Smooth muscle cell (in vitro differentiated cells): ENCODE results near the gene MAP7. TPM values are rescaled to one million over a fixed set of nuclear protein-coding genes. Genes with fewer than 3 reads are reported as not detected.

Experiments used
- DNase-seq: peaks from one replicate; lab custom pipeline; 2025; ENCODE audit not compliant: unreplicated experiment; lab: John Stamatoyannopoulos, UW
- H2AFZ ChIP-seq: fragments of 200-600 bp; sonication (generic); 2 replicates; pipeline ENCODE4 v1.6.0; 2016; ENCODE audit warnings: antibody characterized with exemption, low read depth, mild to moderate bottlenecking
- H3F3A ChIP-seq: fragments of 200-600 bp; sonication (generic); 2 replicates; pipeline ENCODE4 v1.6.0; 2017; ENCODE audit warnings: antibody characterized with exemption, low read depth
- H3K27ac ChIP-seq: fragments of 200-600 bp; sonication (generic); 2 replicates; pipeline ENCODE4 v1.5.1; 2016; ENCODE audit warnings: low read depth, mild to moderate bottlenecking
- H3K27me3 ChIP-seq: fragments of 200-600 bp; sonication (generic); 2 replicates; pipeline ENCODE4 v1.6.1; 2016; ENCODE audit warnings: low read depth, mild to moderate bottlenecking
- H3K36me3 ChIP-seq: fragments of 200-600 bp; sonication (generic); 2 replicates; pipeline ENCODE4 v1.5.1; 2016; ENCODE audit warnings: low read depth
- H3K4me1 ChIP-seq: fragments of 200-600 bp; sonication (generic); 2 replicates; pipeline ENCODE4 v1.5.1; 2016; ENCODE audit warnings: low read depth
- H3K4me2 ChIP-seq: fragments of 200-600 bp; sonication (generic); 2 replicates; pipeline ENCODE4 v1.6.0; 2016; ENCODE audit warnings: mild to moderate bottlenecking
- H3K4me3 ChIP-seq: fragments of 200-600 bp; sonication (generic); 2 replicates; pipeline ENCODE4 v1.5.1; 2016; ENCODE audit warnings: mild to moderate bottlenecking
- H3K79me2 ChIP-seq: fragments of 200-600 bp; sonication (generic); 2 replicates; pipeline ENCODE4 v1.6.0; 2016; ENCODE audit warnings: low read depth, mild to moderate bottlenecking
- H3K9ac ChIP-seq: fragments of 200-600 bp; sonication (generic); 2 replicates; pipeline ENCODE4 v1.6.0; 2016; ENCODE audit warnings: low read depth
- H3K9me3 ChIP-seq: fragments of 200-600 bp; sonication (generic); replicated peaks from 2 replicates; pipeline ENCODE4 v1.5.1; 2016; ENCODE audit warnings: low read depth
- H4K20me1 ChIP-seq: fragments of 200-600 bp; sonication (generic); 2 replicates; pipeline ENCODE4 v1.6.0; 2016; ENCODE audit warnings: low read depth
- CTCF ChIP-seq: fragments of 200-600 bp; sonication (generic); IDR thresholded peaks from 2 replicates; pipeline ENCODE4 v1.5.1; 2017; ENCODE audit warnings: borderline replicate concordance, mild to moderate bottlenecking, antibody characterized with exemption; ENCODE audit not compliant: insufficient read depth, poor library complexity, severe bottlenecking
- WGBS: methylation state at CpG from one replicate; pipeline ENCODE4 v1.1.7; 2016; ENCODE audit warnings: low lambda C conversion rate; 5-methylcytosine and 5-hydroxymethylcytosine counted together
- polyA plus RNA-seq: library from polyadenylated mRNA; unstranded; fragments of >200 nt; fragmentation: Nextera tagmentation; extraction: Ambion mirVana; gene quantifications from 2 replicates; pipeline ENCODE4 v1.2.1, GENCODE V29; 2016
- total RNA-seq: library from RNA; depleted of rRNA; stranded (reverse); fragments of >200 nt; gene quantifications from 2 replicates; pipeline ENCODE4 v1.2.3, GENCODE V29; 2014

MAP7 gene
- total and polyA plus RNA-seq, 2 experiments from 2014 or later, result 1.6 to 8.2 TPM

GRCh38 chr6:136550045-136550329 is 235 bp downstream of the MAP7 start:
- no peak for DNase-seq
- peak overlapping the region; percentile 14 for H3K27ac ChIP-seq

GRCh38 chr6:136549300-136550044 is 750 bp downstream of the MAP7 start:
- DNase-seq, result no peak
- H3K9ac ChIP-seq, result peak overlapping the region; percentile 75
- no peaks in the 10 kb centered on the region for H3K79me2 ChIP-seq
- H3K27ac ChIP-seq, result peak overlapping the region; percentile 14
- peaks cover 12% of the 10 kb centered on the region for H3K4me1 ChIP-seq
- H3K4me2 ChIP-seq, result peak overlapping the region; percentile 96
- no peaks in the 10 kb centered on the region for H3K9me3 ChIP-seq
- no peak for TF ChIP-seq CTCF
- peak overlapping the region; percentile 74 for H3K4me3 ChIP-seq
- no peaks in the 10 kb centered on the region for H4K20me1 ChIP-seq
- peak overlapping the region; percentile 73 for H2AFZ ChIP-seq
- H3K36me3 ChIP-seq, result no peaks in the 10 kb centered on the region
- 2% methylated on average over 35 of the region's 42 CpGs for WGBS
- no peaks in the 10 kb centered on the region for H3F3A ChIP-seq
- peaks cover 51% of the 10 kb centered on the region for H3K27me3 ChIP-seq

More at GRCh38 chr6:136550045-136550329, 235 bp downstream of the MAP7 start:
- H3K4me2 ChIP-seq, result peak overlapping the region; percentile 96
- H3F3A ChIP-seq, result no peaks in the 10 kb centered on the region
- no peaks in the 10 kb centered on the region for H3K36me3 ChIP-seq
- H3K9ac ChIP-seq, result peak overlapping the region; percentile 75
- H3K9me3 ChIP-seq, result no peaks in the 10 kb centered on the region
- H3K4me3 ChIP-seq, result peak overlapping the region; percentile 74
- H4K20me1 ChIP-seq, result no peaks in the 10 kb centered on the region
- peaks cover 12% of the 10 kb centered on the region for H3K4me1 ChIP-seq
- no peak for TF ChIP-seq CTCF
- no peaks in the 10 kb centered on the region for H3K79me2 ChIP-seq
- H3K27me3 ChIP-seq, result peaks cover 47% of the 10 kb centered on the region
- WGBS, result 0% methylated on average over 6 of the region's 46 CpGs
- H2AFZ ChIP-seq, result peak overlapping the region; percentile 92

- Histone ChIP-seq H3K27ac (no peak overlapping the region), H2AFZ (peak overlapping the region; percentile 73), H4K20me1 (no peaks in the 10 kb centered on the region), H3K79me2 (no peaks in the 10 kb centered on the region), H3K4me3 (peak overlapping the region; percentile 74), H3K4me2 (peak overlapping the region; percentile 96), H3K27me3 (peaks cover 51% of the 10 kb centered on the region), H3K9ac (no peak overlapping the region), H3F3A (no peaks in the 10 kb centered on the region), H3K9me3 (no peaks in the 10 kb centered on the region), H3K36me3 (no peaks in the 10 kb centered on the region), H3K4me1 (peaks cover 12% of the 10 kb centered on the region)
- no peak for DNase-seq
- WGBS, result 43% methylated on average over 14 of the region's 14 CpGs
- no peak for TF ChIP-seq CTCF
Observed at GRCh38 chr6:136548582-136549299, 1.5 kb downstream of the MAP7 start.

GRCh38 chr6:136547871-136548270 is 2.4 kb downstream of the MAP7 start:
- H3K4me3 ChIP-seq, result peak overlapping the region; percentile 74
- H3K9me3 ChIP-seq, result no peaks in the 10 kb centered on the region
- no peaks in the 10 kb centered on the region for H3F3A ChIP-seq
- 73% methylated on average over 1 of the region's 1 CpG for WGBS
- peaks cover 12% of the 10 kb centered on the region for H3K4me1 ChIP-seq
- no peaks in the 10 kb centered on the region for H3K36me3 ChIP-seq
- no peaks in the 10 kb centered on the region for H3K79me2 ChIP-seq
- H3K27me3 ChIP-seq, result peaks cover 44% of the 10 kb centered on the region
- no peak overlapping the region for H3K4me2 ChIP-seq
- no peak overlapping the region for H2AFZ ChIP-seq
- no peak for TF ChIP-seq CTCF
- no peak overlapping the region for H3K27ac ChIP-seq
- H3K9ac ChIP-seq, result no peak overlapping the region
- no peaks in the 10 kb centered on the region for H4K20me1 ChIP-seq
- no peak for DNase-seq
